Measurements from ENCODE around the gene CITED1.

GRCh38 chrX:72351606-72352334, 46.1 kb upstream of the CITED1 start:
- TF ChIP-seq CTCF (IDR thresholded peaks at IDR 0.05) (no peak), POLR2AphosphoS5 (IDR thresholded peaks at IDR 0.05) (no peak)

Data from upper lobe of left lung (tissue), 4 donors.